NCI-H1092 (cell line): ENCODE measurements around the gene GAS6.

ENCODE experiments used
- DNase-seq: peaks from one replicate; lab custom pipeline; 2025; lab: John Stamatoyannopoulos, UW

GAS6 gene

DNA sequence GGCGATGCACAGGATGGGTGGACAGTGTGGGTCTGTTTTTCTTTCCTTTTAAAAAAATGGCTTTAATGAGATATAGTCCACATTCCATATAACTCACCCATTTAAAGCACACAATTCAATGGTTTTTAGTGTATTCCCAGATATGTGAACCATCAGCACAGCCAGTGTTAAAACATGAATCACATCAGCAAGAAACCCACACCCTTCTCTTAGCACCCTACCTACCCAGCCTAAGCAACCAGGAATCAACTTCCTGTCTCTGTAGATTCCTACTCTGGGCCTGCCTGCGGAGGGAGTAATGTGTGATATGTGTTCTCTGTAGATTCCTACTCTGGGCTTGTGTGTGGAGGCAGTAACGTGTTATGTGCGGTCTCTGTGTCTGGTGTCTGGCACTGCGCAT is 92.9 kb downstream of the GAS6 start:
- DNase-seq: no peak
